K562 (cell line): ENCODE measurements around the gene PPP1R13B. TPM values are rescaled to one million over a fixed set of nuclear protein-coding genes. Genes with fewer than 3 reads are reported as not detected.
"Not testable (repeated sequence)": the region's sequence is repeated elsewhere in the genome, so short reads cannot be mapped to it uniquely, and the experiment has no call there.

Source experiments
- ATAC-seq: fragments of 200-7000 bp; cut with Tn5 transposase; 3 replicates; pipeline ENCODE4 v1.9.1; 2020; ENCODE audit warnings: moderate library complexity
- BruUV-seq: library from RNA; stranded (reverse); fragments of 400-500 nt; replicated peaks from 2 replicates; lab custom pipeline; 2021; lab: Mats Ljungman, UMichigan
- CTCF ChIA-PET: fragments of 300-600 bp; formaldehyde crosslinking; extraction: SDS; loops from one replicate; lab custom pipeline; 2021; ENCODE audit warnings: low intra/inter-chr PET ratio; lab: Yijun Ruan, JAX
- POLR2A ChIA-PET: fragments of 300-600, 350-650 bp; sonication (Branson Sonifier 250); formaldehyde crosslinking; extraction: SDS; loops from one replicate; lab custom pipeline; 2021; ENCODE audit warnings: antibody characterized with exemption, inconsistent platforms; lab: Yijun Ruan, JAX
- DNase-seq, 4 experiments: peaks; one replicate each; pipeline versions ENCODE4 v3.0.0 to v3.0.0-alpha.2; 2011 to 2018; ENCODE audit warnings: low spot score in 3 of 4, mixed read lengths in 3 of 4; ENCODE audit errors: extremely low read depth in 1 of 4
- FAIRE-seq: peaks from 2 replicates; lab custom pipeline; 2011; peaks lifted over from hg19 to GRCh38; lab: Jason Lieb, UNC
- H2AFZ ChIP-seq: 2 replicates; pipeline ENCODE4 v1.6.0; 2011; ENCODE audit warnings: low read depth, low read length, control low read depth, inconsistent platforms
- H3K27ac ChIP-seq: fragments of 200-600 bp; 3 replicates; pipeline ENCODE4 v1.8.0; 2011; ENCODE audit warnings: low read depth, mild to moderate bottlenecking, control low read depth, inconsistent platforms, low read length, moderate library complexity, mixed read lengths; ENCODE audit errors: extremely low read depth
- H3K27me3 ChIP-seq, 2 experiments: fragments of 300-600 bp in 1 of 2; 2 replicates in 1 of 2; 3 replicates in 1 of 2; pipeline versions ENCODE4 v1.6.0 to v1.8.0; 2011; ENCODE audit warnings: inconsistent platforms in 2 of 2, low read length in 2 of 2, mild to moderate bottlenecking in 1 of 2, mixed read lengths in 1 of 2, moderate library complexity in 1 of 2; ENCODE audit not compliant: control insufficient read depth in 2 of 2, insufficient read depth in 2 of 2
- H3K36me3 ChIP-seq: fragments of 300-600 bp; 3 replicates; pipeline ENCODE4 v1.8.0; 2011; ENCODE audit warnings: mild to moderate bottlenecking, low read length, inconsistent platforms; ENCODE audit not compliant: control insufficient read depth, insufficient read depth
- H3K4me1 ChIP-seq, 2 experiments: fragments of 200-600 bp in 1 of 2; replicated peaks in 1 of 2; 2 replicates in 1 of 2; 3 replicates in 1 of 2; pipeline versions ENCODE4 v1.5.1 to v1.8.0; 2011; ENCODE audit warnings: inconsistent platforms in 2 of 2, low read length in 2 of 2, mild to moderate bottlenecking in 1 of 2, mixed read lengths in 1 of 2, moderate library complexity in 1 of 2; ENCODE audit not compliant: control insufficient read depth in 2 of 2, insufficient read depth in 2 of 2
- H3K4me2 ChIP-seq: 2 replicates; pipeline ENCODE4 v1.6.1; 2011; ENCODE audit warnings: low read length, control low read depth, inconsistent platforms, mixed read lengths; ENCODE audit not compliant: insufficient read depth
- H3K4me3 ChIP-seq: fragments of 200-600 bp; sonication (generic), shearing (Covaris generic); 2 replicates; pipeline ENCODE4 v1.5.1; 2016; ENCODE audit warnings: control low read depth, inconsistent platforms
- H3K79me2 ChIP-seq: fragments of 200-600 bp; 3 replicates; pipeline ENCODE4 v1.8.0; 2011; ENCODE audit warnings: low read length, inconsistent platforms; ENCODE audit not compliant: control insufficient read depth, insufficient read depth
- H3K9ac ChIP-seq, 2 experiments: 2 replicates each; pipeline versions ENCODE4 v1.6.0 to v1.6.1; 2011; ENCODE audit warnings: low read depth in 2 of 2, low read length in 2 of 2, control low read depth in 1 of 2, inconsistent platforms in 1 of 2, mild to moderate bottlenecking in 1 of 2, mixed read lengths in 1 of 2; ENCODE audit not compliant: insufficient read depth in 1 of 2
- H3K9me1 ChIP-seq: one replicate; pipeline ENCODE4 v1.6.0; 2011; ENCODE audit warnings: inconsistent platforms, mild to moderate bottlenecking, low read length, moderate library complexity; ENCODE audit not compliant: control insufficient read depth, insufficient read depth
- H3K9me3 ChIP-seq: replicated peaks from 2 replicates; pipeline ENCODE4 v1.5.1; 2011; ENCODE audit warnings: low read depth, low read length, inconsistent platforms; ENCODE audit not compliant: control insufficient read depth, insufficient read depth
- H4K20me1 ChIP-seq: replicated peaks from 2 replicates; pipeline ENCODE4 v1.6.1; 2011; ENCODE audit warnings: low read length, inconsistent platforms, mixed read lengths; ENCODE audit not compliant: control insufficient read depth, insufficient read depth
- POLR2G ChIP-seq: fragments of 200-400 bp; formaldehyde crosslinking; IDR thresholded peaks from 2 replicates; pipeline ENCODE4 v1.6.1; 2017; ENCODE audit warnings: low read depth, mild to moderate bottlenecking, antibody characterized with exemption, low read length, moderate library complexity
- WGBS: fragments of 100-300 bp; shearing (Covaris generic); methylation state at CpG from one replicate; pipeline ENCODE4 v1.1.6; 2016; ENCODE audit warnings: low coverage, mixed read lengths; ENCODE audit not compliant: insufficient coverage; ENCODE audit errors: missing lambda C conversion rate; 5-methylcytosine and 5-hydroxymethylcytosine counted together
- in situ Hi-C: fragments of 300-500 bp; cut with MboI; formaldehyde crosslinking; loops from 4 replicates; pipeline ENCODE4 v1.15.0; 2018; ENCODE audit warnings: inconsistent platforms, mixed read lengths
- intact Hi-C: fragments of 100-400 bp; cut with micrococcal nuclease; formaldehyde crosslinking; loops from 2 replicates; pipeline ENCODE4 v1.14.2; 2022
- polyA plus RNA-seq, 8 experiments: library from polyadenylated mRNA; depleted of rRNA in 4 of 8; stranded (reverse) in 5 of 8; unstranded in 3 of 8; fragments of >200 nt; fragmentation: Nextera tagmentation in 2 of 8; fragmentation: Illumina TruSeq in 1 of 8; extraction: Ambion mirVana in 2 of 8; extraction: Trizol in 1 of 8; gene quantifications; 2 replicates each; pipeline versions ENCODE4 v1.2.1 to v1.2.3, GENCODE V29; 2011 to 2014; ENCODE audit warnings: inconsistent platforms in 1 of 8, missing spikeins in 1 of 8
- total RNA-seq, 7 experiments: library from RNA; depleted of rRNA in 6 of 7; stranded (reverse); fragments of >200 nt in 6 of 7; fragmentation: Illumina TruSeq in 2 of 7; extraction: Trizol in 2 of 7; gene quantifications; 2 replicates each; pipeline versions ENCODE4 v1.2.1 to v1.2.3, GENCODE V29; 2011 to 2021; ENCODE audit warnings: low replicate concordance in 1 of 7
- TF ChIP-seq, protein P1 (sequence below): fragments of 250-450 bp; sonication (Bioruptor Pico); IDR thresholded peaks from 2 replicates; pipeline ENCODE4 v1.4.0; 2020

Gene PPP1R13B
- total and polyA plus RNA-seq, 9 of the 15 experiments (the other 6 are each of a cell fraction or from before 2014, with no cell fraction given) = 0.03 to 1.7 (median 0.15) TPM

DNA sequence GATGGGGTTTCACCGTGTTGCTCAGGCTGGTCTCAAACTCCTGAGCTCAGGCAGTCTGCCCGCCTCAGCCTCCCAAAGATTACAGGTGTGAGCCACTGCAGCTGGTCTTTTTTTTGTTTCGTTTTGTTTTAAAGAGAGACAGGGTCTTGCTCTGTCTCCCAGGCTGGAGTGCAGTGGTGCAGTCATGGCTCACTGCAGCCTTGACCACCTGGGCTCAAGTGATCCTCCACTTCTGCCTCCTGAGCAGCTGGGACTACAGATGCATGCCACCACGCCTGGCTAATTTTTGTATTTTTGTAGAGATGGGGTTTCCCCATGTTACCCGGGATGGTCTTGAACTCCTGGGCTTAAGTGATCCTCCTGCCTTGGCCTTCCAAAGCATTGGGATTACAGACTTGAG is 155.7 kb downstream of the PPP1R13B start:
- CTCF ChIA-PET, DNase-seq, H3K4me2 ChIP-seq, H3K9ac ChIP-seq, BruUV-seq, intact Hi-C loops, H3K27me3 ChIP-seq, H2AFZ ChIP-seq, in situ Hi-C loops, H3K9me1 ChIP-seq, H3K27ac ChIP-seq, H3K4me1 ChIP-seq, H4K20me1 ChIP-seq, H3K9me3 ChIP-seq, H3K79me2 ChIP-seq, FAIRE-seq, H3K4me3 ChIP-seq, ATAC-seq: not testable (repeated sequence)
- WGBS = 79% methylated on average over 5 of the region's 5 CpGs
- H3K36me3 ChIP-seq = peaks cover 57% of the 10 kb centered on the region; the same call in 2 of the 3 replicates
- POLR2A ChIA-PET = interaction anchor here (1.2 kb wide), 1 partner anchor 12 kb away, joined by 3 read pairs; no protein-coding TSS in a partner anchor

DNA sequence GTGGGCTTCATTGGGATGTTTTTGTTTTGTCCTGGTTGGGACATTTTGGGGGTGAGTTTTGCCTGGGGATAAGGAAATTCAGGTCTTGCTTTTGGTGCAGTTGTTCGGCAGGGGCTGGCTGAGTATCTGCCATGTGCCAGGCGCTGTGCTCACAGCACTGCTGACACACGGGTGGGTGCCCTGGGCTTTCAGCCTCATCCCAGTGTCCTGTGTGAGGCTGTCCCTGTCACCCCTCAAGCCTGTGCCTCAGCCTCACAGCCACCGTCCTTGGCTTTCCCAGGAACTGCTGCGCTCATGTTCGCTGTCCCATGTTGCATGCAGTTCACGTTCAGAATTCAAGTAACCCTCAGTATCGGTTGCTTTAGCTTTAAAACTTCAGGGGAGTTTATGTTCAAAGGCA is 157.0 kb downstream of the PPP1R13B start:
- no TSS peak for BruUV-seq
- FAIRE-seq (no peak), DNase-seq (no peak), ATAC-seq (no peak)
- H4K20me1 ChIP-seq = no peaks in the 10 kb centered on the region
- no peaks in the 10 kb centered on the region for H3K79me2 ChIP-seq
- intact Hi-C loops (no loop called here), in situ Hi-C loops (no loop called here)
- H3K36me3 ChIP-seq = peaks cover 59% of the 10 kb centered on the region; the same call in 1 of the 3 replicates
- H3K9me1 ChIP-seq = no peaks in the 10 kb centered on the region
- TF ChIP-seq, protein P1, sequence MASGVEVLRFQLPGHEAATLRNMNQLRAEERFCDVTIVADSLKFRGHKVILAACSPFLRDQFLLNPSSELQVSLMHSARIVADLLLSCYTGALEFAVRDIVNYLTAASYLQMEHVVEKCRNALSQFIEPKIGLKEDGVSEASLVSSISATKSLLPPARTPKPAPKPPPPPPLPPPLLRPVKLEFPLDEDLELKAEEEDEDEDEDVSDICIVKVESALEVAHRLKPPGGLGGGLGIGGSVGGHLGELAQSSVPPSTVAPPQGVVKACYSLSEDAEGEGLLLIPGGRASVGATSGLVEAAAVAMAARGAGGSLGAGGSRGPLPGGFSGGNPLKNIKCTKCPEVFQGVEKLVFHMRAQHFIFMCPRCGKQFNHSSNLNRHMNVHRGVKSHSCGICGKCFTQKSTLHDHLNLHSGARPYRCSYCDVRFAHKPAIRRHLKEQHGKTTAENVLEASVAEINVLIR (CRISPR knock-in tag) = no peak
- 0 out of 2 replicates have a peak, but pooled peaks have one; percentile 21 for TF ChIP-seq POLR2G
- no peaks in the 10 kb centered on the region for H3K9me3 ChIP-seq
- 0 out of 4 replicates have a peak overlapping the region, but pooled peaks of 1 of the 2 experiments have one; percentile 36 for H3K9ac ChIP-seq
- no peak overlapping the region for H3K4me3 ChIP-seq
- 93% methylated on average over 8 of the region's 8 CpGs for WGBS
- no peaks in the 10 kb centered on the region for H3K27me3 ChIP-seq
- CTCF ChIA-PET = no interaction called here
- H3K4me1 ChIP-seq = peaks cover 0 to 3% of the 10 kb centered on the region in 2 experiments; a peak in 1 of 5 replicates
- POLR2A ChIA-PET = interaction anchor here (0.6 to 1.2 kb wide), 2 partner anchors 11 to 271 kb away, joined by 3 read pairs; no protein-coding TSS in a partner anchor
- no peak overlapping the region for H2AFZ ChIP-seq
- H3K4me2 ChIP-seq = no peak overlapping the region
- no peak overlapping the region for H3K27ac ChIP-seq
